Sciatic nerve (tissue), 2 donors: ENCODE measurements around the gene CALR3. TPM values are rescaled to one million over a fixed set of nuclear protein-coding genes. Genes with fewer than 3 reads are reported as not detected.

Source experiments
- ATAC-seq: fragments of 200-7000 bp; cut with Tn5 transposase; one replicate; pipeline ENCODE4 v1.9.1; 2020; ENCODE audit warnings: mild to moderate bottlenecking, moderate library complexity
- DNase-seq: peaks from one replicate; pipeline ENCODE4 v3.0.0-alpha.2; 2020; ENCODE audit warnings: low spot score
- intact Hi-C: fragments of 100-400 bp; cut with DNase I; formaldehyde crosslinking; loops from one replicate; pipeline ENCODE4 v1.14.2; 2022
- total RNA-seq: library from RNA; stranded (reverse); fragmentation: NEBNext Ultra II Directional; extraction: Animal tissue kit (Norgen Biotek cat#: 25700); gene quantifications from one replicate; pipeline ENCODE4 v1.2.1, GENCODE V29; 2021
- donor health status: DM: no; HTN: no; CAD: no.
- donor health status: DM: no; HTN: no; CAD: no.

The CALR3 gene
- total RNA-seq, 1 donor from 2014 or later: not detected

GRCh38 chr19:16444269-16444600 lies 51.7 kb downstream of the CALR3 start:
- DNase-seq: no peak
- intact Hi-C loops: no loop called here

GRCh38 chr19:16442386-16443276 lies 53.3 kb downstream of the CALR3 start:
- no peak for ATAC-seq
- no peak for DNase-seq
- intact Hi-C loops: no loop called here

More at GRCh38 chr19:16444269-16444600, 51.7 kb downstream of the CALR3 start:
- ATAC-seq: no peak

- no peak for DNase-seq
- intact Hi-C loops: no loop called here
- no peak for ATAC-seq
These were observed 54.3 kb downstream of the CALR3 start for GRCh38 chr19:16441661-16442162.

- no peak for ATAC-seq
These were observed 59.1 kb downstream of the CALR3 start for GRCh38 chr19:16436780-16437332.

GRCh38 chr19:16435999-16436650 lies 59.8 kb downstream of the CALR3 start:
- ATAC-seq (peak; percentile 11), DNase-seq (no peak)
- intact Hi-C loops: no loop called here

More at GRCh38 chr19:16436780-16437332, 59.1 kb downstream of the CALR3 start:
- DNase-seq: no peak
- intact Hi-C loops: no loop called here

- DNase-seq (peak; percentile 76), ATAC-seq (peak; percentile 91)
- intact Hi-C loops: no loop called here
These were observed 60.6 kb downstream of the CALR3 start for GRCh38 chr19:16435238-16435917.

- ATAC-seq: no peak
These were observed 62.0 kb downstream of the CALR3 start for GRCh38 chr19:16433986-16434385.

GRCh38 chr19:16429759-16430091 lies 66.2 kb downstream of the CALR3 start:
- DNase-seq: no peak
- intact Hi-C loops: loop anchor here (10.0 kb wide), 1 partner anchor 1835 kb away; no protein-coding TSS in a partner anchor
- peak; percentile 18 for ATAC-seq

More at GRCh38 chr19:16433986-16434385, 62.0 kb downstream of the CALR3 start:
- intact Hi-C loops: no loop called here
- no peak for DNase-seq

GRCh38 chr19:16429066-16429758 lies 66.8 kb downstream of the CALR3 start:
- intact Hi-C loops: loop anchor here (10.0 kb wide), 1 partner anchor 1836 kb away; no protein-coding TSS in a partner anchor
- ATAC-seq (peak; percentile 20), DNase-seq (no peak)

Other genes starting within 250 kb of the CALR3 start
- gene KLF2, start 171.3 kb downstream of the CALR3 start, total RNA-seq: 105 TPM
- gene EPS15L1, start 24.2 kb downstream of the CALR3 start, total RNA-seq: 50.6 TPM
- 11.2 TPM for gene C19orf44, start 227 bp upstream of the CALR3 start, total RNA-seq
- gene CHERP, start 46.3 kb upstream of the CALR3 start, total RNA-seq: 36.9 TPM
- gene SLC35E1, start 76.2 kb upstream of the CALR3 start, total RNA-seq: 33.2 TPM
- gene MED26, start 132.0 kb upstream of the CALR3 start, total RNA-seq: 11.4 TPM
- gene SMIM7, start 164.0 kb upstream of the CALR3 start, total RNA-seq: 71.9 TPM
- 3.5 TPM for gene TMEM38A, start 165.0 kb upstream of the CALR3 start, total RNA-seq
- gene NWD1, start 223.7 kb upstream of the CALR3 start, total RNA-seq: 0.22 TPM